Activated CD4-positive, alpha-beta memory T cell treated with anti-CD3 and anti-CD28 coated beads for 36 hours (primary cell): Measurements from ENCODE around the gene LITAFD. TPM values are rescaled to one million over a fixed set of nuclear protein-coding genes. Genes with fewer than 3 reads are reported as not detected.

Experiments
- CTCF ChIA-PET: fragments of 350-600 bp; sonication (Branson Sonifier 250); formaldehyde crosslinking; loops from one replicate; lab custom pipeline; 2021; ENCODE audit warnings: antibody characterized with exemption, inconsistent platforms; lab: Charles Lee
- POLR2A ChIA-PET: fragments of 350-600 bp; sonication (Branson Sonifier 250); formaldehyde crosslinking; loops from one replicate; lab custom pipeline; 2021; ENCODE audit warnings: antibody characterized with exemption; lab: Charles Lee
- DNase-seq: peaks from one replicate; pipeline ENCODE4 v3.0.0-alpha.2; 2020
- H3K27ac Mint-ChIP-seq: one replicate; pipeline ENCODE4 v1.8.0; 2021; ENCODE audit warnings: mixed read lengths
- H3K27me3 Mint-ChIP-seq: one replicate; pipeline ENCODE4 v1.8.0; 2021; ENCODE audit warnings: mixed read lengths
- H3K36me3 Mint-ChIP-seq: one replicate; pipeline ENCODE4 v1.8.0; 2021; ENCODE audit warnings: mixed read lengths
- H3K4me1 Mint-ChIP-seq: one replicate; pipeline ENCODE4 v1.8.0; 2021; ENCODE audit warnings: low read depth, mixed read lengths
- H3K4me3 Mint-ChIP-seq: one replicate; pipeline ENCODE4 v1.8.0; 2021; ENCODE audit warnings: mild to moderate bottlenecking, mixed read lengths
- H3K9me3 Mint-ChIP-seq: one replicate; pipeline ENCODE4 v1.8.0; 2021; ENCODE audit warnings: mixed read lengths
- intact Hi-C: fragments of 100-400 bp; cut with micrococcal nuclease; formaldehyde crosslinking; loops from one replicate; pipeline ENCODE4 v1.15.1; 2023
- total RNA-seq, 2 experiments: library from RNA; stranded (reverse); gene quantifications; one replicate each; pipeline ENCODE4 v1.2.3, GENCODE V29; 2021

The LITAFD gene
- total RNA-seq, 2 experiments from 2014 or later = not detected

DNA sequence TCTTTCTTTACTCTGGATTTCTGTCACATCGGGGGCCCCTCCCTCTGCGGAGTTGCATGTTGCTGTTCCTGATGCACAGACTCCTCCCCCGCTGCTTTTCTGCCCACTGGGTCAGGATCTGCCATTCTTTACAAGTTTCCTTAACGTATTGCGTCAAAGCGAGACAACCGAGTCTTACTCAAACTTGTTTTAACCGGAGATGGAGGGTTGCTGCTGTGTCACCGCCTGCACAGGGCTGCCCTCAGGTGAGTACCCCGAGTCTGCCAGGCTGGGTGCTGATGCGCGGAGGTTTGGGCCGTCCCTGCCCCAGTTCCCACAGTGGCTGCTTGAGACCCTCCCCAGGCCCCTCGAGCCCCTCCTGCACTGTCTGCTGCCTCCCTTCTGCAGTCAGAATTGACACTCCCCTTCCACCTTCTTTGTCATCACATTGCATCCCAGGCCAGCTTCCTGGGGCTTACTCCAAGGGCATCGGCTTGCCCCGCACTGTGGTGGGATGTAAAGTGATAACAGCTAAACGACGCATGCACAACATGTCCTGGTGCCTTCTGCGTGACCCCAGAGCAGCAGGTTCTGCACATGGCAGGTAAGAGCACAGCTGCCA, 32.6 kb upstream of the LITAFD start:
- H3K36me3 Mint-ChIP-seq = peaks cover 33% of the 10 kb centered on the region
- no peaks in the 10 kb centered on the region for H3K9me3 Mint-ChIP-seq
- peak overlapping the region; percentile 83 for H3K27ac Mint-ChIP-seq
- peaks cover 32% of the 10 kb centered on the region for H3K4me1 Mint-ChIP-seq
- H3K27me3 Mint-ChIP-seq = no peaks in the 10 kb centered on the region
- no peak for DNase-seq
- ChIA-PET POLR2A (no interaction called here), CTCF (no interaction called here)
- H3K4me3 Mint-ChIP-seq = no peak overlapping the region
- intact Hi-C loops = no loop called here

DNA sequence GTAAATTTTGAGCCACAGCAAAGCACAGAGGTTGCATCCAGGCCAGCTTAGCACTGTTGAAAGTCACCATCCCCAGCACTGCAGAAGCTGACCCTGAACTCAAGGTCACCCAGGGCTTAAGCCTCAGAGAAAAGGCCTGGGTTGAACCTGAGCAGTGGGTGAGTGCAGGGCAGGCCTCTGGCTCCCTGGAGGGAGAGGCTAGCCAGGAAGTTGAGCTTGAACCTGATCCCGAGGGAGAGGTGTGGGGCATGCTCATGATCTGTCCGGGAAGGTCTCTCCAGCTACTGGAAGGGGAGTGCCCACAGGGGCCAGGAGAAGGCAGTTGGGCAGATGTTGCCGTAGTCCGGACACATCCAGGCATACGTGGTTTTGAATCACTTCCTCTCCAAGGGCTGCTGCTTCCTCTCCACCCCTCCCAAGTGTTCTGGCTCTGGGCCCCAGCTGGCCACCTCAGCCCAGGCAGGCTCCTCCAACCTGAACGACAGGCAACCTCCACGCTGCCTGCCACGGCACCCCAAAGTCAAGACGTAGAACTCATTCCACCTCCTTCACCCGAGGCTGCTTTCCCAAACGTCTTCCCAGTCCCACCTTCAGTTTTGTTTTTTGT, 31.8 kb upstream of the LITAFD start:
- no peak overlapping the region for H3K4me3 Mint-ChIP-seq
- no peaks in the 10 kb centered on the region for H3K27me3 Mint-ChIP-seq
- H3K4me1 Mint-ChIP-seq = peaks cover 36% of the 10 kb centered on the region
- no peaks in the 10 kb centered on the region for H3K9me3 Mint-ChIP-seq
- H3K27ac Mint-ChIP-seq = peak overlapping the region; percentile 83
- H3K36me3 Mint-ChIP-seq = peaks cover 37% of the 10 kb centered on the region
- ChIA-PET POLR2A (interaction anchor here (0.6 kb wide), 1 partner anchor 53 kb away, joined by 3 read pairs; no protein-coding TSS in a partner anchor), CTCF (interaction anchor here (1.0 to 4.3 kb wide), 2 partner anchors 24 to 30 kb away, joined by 3 to 20 read pairs; no protein-coding TSS in a partner anchor)
- peak; percentile 31 for DNase-seq
- intact Hi-C loops = no loop called here

DNA sequence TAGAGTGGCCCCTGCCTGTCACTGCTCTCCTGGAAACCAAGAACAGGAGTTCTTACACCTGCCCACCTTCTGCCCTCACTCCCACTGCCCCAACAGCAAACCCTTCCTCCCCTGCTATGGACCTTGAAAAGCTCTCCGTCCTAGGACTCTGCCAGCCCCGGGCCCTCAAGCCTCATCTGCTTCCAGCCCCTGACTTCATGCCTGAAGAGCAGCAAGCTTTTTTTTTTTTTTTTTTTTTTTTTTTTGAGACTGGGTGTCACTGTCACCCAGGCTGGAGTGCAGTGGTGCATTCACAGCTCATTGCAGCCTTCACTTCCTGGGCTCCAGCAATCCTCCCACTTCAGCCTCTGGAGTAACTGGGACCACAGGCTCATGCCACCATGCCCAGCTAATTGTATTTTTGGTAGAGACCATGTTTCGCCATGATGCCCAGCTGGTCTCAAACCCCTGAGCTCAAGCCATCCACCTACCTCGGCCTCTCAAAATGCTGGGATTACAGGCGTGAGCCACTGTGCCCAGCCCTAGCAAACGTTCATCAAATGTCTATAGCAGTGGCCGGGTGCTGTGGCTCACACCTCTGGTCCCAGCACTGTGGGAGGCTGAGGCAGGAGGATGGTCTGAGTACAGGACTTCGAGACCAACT, 30.3 kb upstream of the LITAFD start:
- no peak for DNase-seq
- Mint-ChIP-seq H3K4me1 (peaks cover 45% of the 10 kb centered on the region), H3K27ac (peak overlapping the region; percentile 60), H3K4me3 (no peak overlapping the region), H3K27me3 (no peaks in the 10 kb centered on the region), H3K36me3 (peaks cover 47% of the 10 kb centered on the region), H3K9me3 (no peaks in the 10 kb centered on the region)
- CTCF ChIA-PET = interaction anchor here (0.8 to 4.3 kb wide), 2 partner anchors 29 to 157 kb away, joined by 3 to 20 read pairs; no protein-coding TSS in a partner anchor
- intact Hi-C loops = no loop called here
- POLR2A ChIA-PET = interaction anchor here (2.1 kb wide), 1 partner anchor 16 kb away, joined by 11 read pairs; the partner anchor contains the start of gene CARHSP1

DNA sequence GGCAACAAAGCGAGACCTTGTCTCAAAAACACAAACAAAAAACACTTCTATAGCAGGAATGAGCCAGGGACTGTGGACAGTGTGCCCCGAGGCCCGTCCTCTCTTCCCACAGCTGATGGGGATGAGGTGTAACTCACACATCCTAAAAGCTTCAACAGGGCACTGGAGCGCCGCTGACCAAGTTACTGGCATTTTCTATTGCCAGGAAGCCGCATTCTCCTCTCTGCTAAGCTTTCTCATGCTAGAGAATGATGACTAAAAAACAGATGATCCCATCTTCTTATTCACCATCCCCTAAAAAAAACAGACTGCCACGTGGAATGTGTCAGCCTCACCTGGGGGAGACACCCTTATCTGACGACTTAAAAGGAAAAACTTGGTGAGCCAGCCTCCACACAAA, 29.6 kb upstream of the LITAFD start:
- Mint-ChIP-seq H3K36me3 (peaks cover 46% of the 10 kb centered on the region), H3K9me3 (no peaks in the 10 kb centered on the region), H3K4me1 (peaks cover 47% of the 10 kb centered on the region), H3K27ac (peak overlapping the region; percentile 51), H3K4me3 (no peak overlapping the region), H3K27me3 (no peaks in the 10 kb centered on the region)
- intact Hi-C loops = no loop called here
- POLR2A ChIA-PET = interaction anchor here (2.1 kb wide), 1 partner anchor 16 kb away, joined by 11 read pairs; the partner anchor contains the start of gene CARHSP1
- DNase-seq = no peak
- CTCF ChIA-PET = interaction anchor here (4.3 kb wide), 1 partner anchor 28 kb away, joined by 20 read pairs; no protein-coding TSS in a partner anchor

DNA sequence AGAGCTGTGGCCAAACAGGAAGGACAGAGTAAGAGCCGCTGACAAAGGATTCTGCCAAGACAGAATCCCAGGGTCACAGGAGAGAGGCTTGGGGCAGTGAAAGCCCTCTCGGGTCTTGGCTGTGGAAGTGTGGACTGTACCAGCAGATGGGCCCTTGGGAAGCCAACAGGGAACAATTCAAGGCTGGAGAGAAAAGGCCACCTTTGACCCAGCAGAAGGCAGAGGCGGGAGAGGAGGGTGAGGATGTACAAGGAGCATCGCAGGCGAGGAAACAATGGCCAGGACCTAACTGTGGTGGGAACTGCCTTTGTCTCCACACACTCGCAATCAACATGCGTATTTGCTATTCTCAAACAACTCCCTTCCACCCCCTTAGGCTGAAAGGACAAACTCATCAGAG, 29.0 kb upstream of the LITAFD start:
- peaks cover 50% of the 10 kb centered on the region for H3K36me3 Mint-ChIP-seq
- peak overlapping the region; percentile 56 for H3K27ac Mint-ChIP-seq
- peaks cover 50% of the 10 kb centered on the region for H3K4me1 Mint-ChIP-seq
- ChIA-PET CTCF (interaction anchor here (0.7 to 4.3 kb wide), 2 partner anchors 10 to 27 kb away, joined by 3 to 20 read pairs; no protein-coding TSS in a partner anchor), POLR2A (interaction anchor here (2.1 kb wide), 1 partner anchor 15 kb away, joined by 11 read pairs; the partner anchor contains the start of gene CARHSP1)
- H3K27me3 Mint-ChIP-seq = no peaks in the 10 kb centered on the region
- no peak overlapping the region for H3K4me3 Mint-ChIP-seq
- DNase-seq = no peak
- H3K9me3 Mint-ChIP-seq = no peaks in the 10 kb centered on the region
- intact Hi-C loops = no loop called here

DNA sequence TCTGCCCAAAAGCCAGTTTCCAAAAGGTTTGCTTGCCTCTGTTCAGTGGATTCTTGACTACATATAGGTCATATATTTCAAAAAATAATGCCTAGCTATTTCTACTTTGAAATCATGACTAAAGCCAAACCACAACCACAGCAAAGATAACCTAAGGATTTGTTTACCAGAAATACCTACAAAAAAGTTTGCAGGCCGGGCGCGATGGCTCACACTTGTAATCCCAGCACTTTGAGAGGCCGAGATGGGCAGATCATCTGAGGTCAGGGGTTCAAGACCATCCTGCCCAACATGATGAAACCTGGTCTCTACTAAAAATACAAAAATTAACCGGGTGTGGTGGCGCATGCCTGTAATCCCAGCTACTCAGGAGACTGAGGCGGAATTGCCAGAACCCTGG, 28.5 kb upstream of the LITAFD start:
- Mint-ChIP-seq H3K27me3 (no peaks in the 10 kb centered on the region), H3K9me3 (no peaks in the 10 kb centered on the region), H3K4me3 (no peak overlapping the region), H3K36me3 (peaks cover 52% of the 10 kb centered on the region), H3K27ac (peak overlapping the region; percentile 56), H3K4me1 (peaks cover 50% of the 10 kb centered on the region)
- intact Hi-C loops = no loop called here
- CTCF ChIA-PET = interaction anchor here (0.7 to 4.3 kb wide), 2 partner anchors 10 to 27 kb away, joined by 3 to 20 read pairs; no protein-coding TSS in a partner anchor
- DNase-seq = no peak
- POLR2A ChIA-PET = interaction anchor here (2.1 kb wide), 1 partner anchor 14 kb away, joined by 11 read pairs; the partner anchor contains the start of gene CARHSP1

DNA sequence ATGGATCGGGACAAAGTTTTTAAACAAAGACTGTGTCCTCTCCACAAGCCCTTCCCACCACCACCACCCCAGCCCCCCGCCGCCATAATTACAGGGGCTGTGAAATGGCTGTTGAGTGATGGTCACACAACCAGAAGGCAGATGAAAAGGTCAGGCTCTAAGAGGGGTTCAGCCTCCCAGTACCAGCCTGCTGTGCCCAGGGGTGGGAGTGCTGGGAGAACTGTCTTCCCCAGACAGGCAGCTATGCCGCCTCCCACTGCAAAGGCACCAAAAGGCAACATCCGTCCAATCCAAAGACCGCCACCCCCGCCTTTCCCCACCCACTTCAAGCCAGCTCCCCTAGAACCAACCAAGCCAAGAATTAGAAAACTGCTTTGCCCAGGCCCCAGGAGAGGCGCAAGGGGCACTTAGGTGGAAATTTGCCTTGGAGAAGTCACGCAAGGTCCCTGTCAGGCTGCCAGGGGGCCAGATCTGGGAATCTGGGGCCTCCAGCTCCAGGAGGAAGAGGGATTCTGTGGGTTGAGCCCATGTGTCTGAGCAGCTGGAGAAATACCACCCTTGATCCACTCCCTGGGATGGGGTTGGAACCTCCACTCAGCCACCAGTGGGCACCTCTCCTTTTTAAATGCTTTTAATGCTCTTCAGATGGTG, 27.7 kb upstream of the LITAFD start:
- Mint-ChIP-seq H3K27me3 (no peaks in the 10 kb centered on the region), H3K9me3 (no peaks in the 10 kb centered on the region), H3K4me1 (peaks cover 48% of the 10 kb centered on the region), H3K27ac (no peak overlapping the region), H3K36me3 (peaks cover 55% of the 10 kb centered on the region), H3K4me3 (no peak overlapping the region)
- no peak for DNase-seq
- POLR2A ChIA-PET = no interaction called here
- intact Hi-C loops = no loop called here
- CTCF ChIA-PET = interaction anchor here (1.0 to 4.3 kb wide), 2 partner anchors 26 to 78 kb away, joined by 3 to 20 read pairs; no protein-coding TSS in a partner anchor

DNA sequence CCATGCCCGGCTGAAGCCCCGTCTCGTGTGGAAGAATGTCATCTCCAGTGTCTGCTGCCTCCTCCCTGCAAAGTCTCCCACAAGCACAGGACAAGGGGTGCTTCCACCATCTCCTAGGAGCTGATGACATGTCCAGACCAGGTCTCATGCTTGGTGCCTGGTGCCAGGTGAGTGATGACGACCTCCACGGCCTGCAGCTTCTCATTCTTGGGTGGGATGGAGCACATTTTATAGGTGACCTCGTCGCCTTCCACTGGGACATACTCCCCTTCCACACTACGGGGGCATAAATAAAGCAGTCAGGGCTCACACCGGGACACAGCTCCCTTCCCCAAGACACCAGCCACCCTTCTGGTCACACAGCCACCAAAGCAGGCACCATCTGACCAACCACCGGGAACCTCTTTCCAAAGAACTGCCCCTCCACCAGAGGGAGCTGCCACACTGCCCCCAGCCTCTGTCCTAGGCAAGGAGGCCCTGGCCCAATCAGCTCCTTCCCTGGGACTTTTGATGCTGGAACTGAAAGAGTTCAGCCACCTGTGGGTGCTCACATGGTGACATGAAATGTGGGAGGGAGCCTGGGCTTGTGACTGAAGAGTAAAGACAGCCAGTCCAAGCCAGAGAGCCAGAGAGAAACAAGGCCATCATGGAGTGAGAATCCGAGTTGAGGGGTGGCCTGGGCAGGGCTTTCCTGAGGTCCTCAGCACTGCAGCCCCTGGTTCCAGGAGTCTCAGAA, 26.9 kb upstream of the LITAFD start:
- ChIA-PET POLR2A (interaction anchor here (1.9 kb wide), 1 partner anchor 14 kb away, joined by 6 read pairs; the partner anchor contains the start of gene CARHSP1), CTCF (interaction anchor here (1.0 to 1.5 kb wide), 4 partner anchors 25 to 154 kb away, joined by 3 to 9 read pairs (median 3); no protein-coding TSS in a partner anchor)
- peak; percentile 34 for DNase-seq
- Mint-ChIP-seq H3K27me3 (no peaks in the 10 kb centered on the region), H3K4me1 (peaks cover 41% of the 10 kb centered on the region), H3K27ac (peak overlapping the region; percentile 6), H3K9me3 (no peaks in the 10 kb centered on the region), H3K4me3 (no peak overlapping the region), H3K36me3 (peaks cover 51% of the 10 kb centered on the region)
- intact Hi-C loops = no loop called here

DNA sequence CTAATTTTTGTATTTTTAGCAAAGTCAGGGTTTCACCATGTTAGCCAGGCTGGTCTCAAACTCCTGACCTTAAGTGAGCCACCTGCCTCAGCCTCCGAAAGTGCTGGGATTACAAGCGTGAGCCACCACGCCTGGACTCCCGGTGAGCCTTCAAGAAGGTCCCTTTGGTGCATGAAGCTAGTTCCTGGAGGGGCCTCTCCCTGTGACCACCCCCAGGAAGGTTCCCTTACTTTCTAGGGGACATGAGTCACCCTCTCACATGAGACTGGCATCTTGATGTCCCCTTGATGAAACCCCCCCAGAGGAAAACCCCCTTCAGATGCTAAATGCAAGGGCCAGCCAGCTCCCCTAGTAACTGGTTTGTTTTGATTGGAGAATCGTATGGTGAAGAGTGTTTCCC, 26.2 kb upstream of the LITAFD start:
- POLR2A ChIA-PET = interaction anchor here (1.9 kb wide), 1 partner anchor 13 kb away, joined by 6 read pairs; the partner anchor contains the start of gene CARHSP1
- CTCF ChIA-PET = interaction anchor here (1.2 to 1.5 kb wide), 3 partner anchors 24 to 153 kb away, joined by 3 to 9 read pairs (median 3); no protein-coding TSS in a partner anchor
- DNase-seq = no peak
- Mint-ChIP-seq H3K27ac (peak overlapping the region; percentile 28), H3K4me1 (peaks cover 34% of the 10 kb centered on the region), H3K4me3 (no peak overlapping the region), H3K27me3 (no peaks in the 10 kb centered on the region), H3K36me3 (peaks cover 44% of the 10 kb centered on the region), H3K9me3 (no peaks in the 10 kb centered on the region)
- intact Hi-C loops = no loop called here

DNA sequence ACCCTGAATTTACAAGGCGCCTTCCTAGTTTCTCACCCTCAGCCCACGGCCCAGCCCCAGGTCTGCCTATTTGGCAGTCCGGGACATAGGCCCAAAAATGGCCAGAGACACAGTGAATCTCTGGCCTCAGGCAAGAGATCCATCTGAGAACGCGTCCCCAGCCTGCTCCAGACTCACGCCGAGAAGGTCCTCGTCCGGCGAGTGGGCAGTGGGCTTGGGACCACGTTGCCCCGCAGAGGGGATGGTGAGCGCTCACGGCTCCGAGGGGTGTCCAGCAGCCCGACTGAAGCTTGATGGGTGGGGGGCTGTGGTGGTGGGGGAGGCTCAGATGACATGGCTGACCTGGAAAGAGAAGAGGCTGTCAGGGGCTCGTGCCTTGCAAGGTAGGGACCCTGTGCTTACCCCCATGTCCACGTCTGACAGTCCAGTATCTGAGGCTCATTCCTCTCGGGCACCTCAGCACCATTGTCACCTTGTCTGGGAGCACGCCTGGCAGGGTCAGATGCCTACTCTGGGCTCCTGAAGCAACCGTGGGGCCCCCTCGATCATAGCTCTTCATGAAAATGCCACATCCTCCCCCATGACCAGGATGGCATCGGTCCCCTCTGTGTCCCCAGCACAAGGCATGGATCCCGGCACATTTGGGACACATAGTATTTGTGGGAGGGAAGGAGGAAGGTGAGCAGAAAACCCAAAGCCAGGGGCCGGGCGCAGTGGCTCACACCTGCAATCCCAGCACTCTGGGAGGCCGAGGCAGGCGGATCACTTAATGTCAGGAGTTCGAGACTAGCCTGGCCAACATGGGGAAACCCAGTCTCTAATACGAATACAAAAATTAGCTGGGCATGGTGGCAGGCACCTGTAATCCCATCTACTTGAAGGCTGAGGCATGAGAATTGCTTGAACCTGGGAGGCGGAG, 22.9 kb upstream of the LITAFD start:
- ChIA-PET CTCF (no interaction called here), POLR2A (interaction anchor here (2.6 kb wide), 1 partner anchor 9 kb away, joined by 9 read pairs; the partner anchor contains the start of gene CARHSP1)
- H3K36me3 Mint-ChIP-seq = peaks cover 32% of the 10 kb centered on the region
- H3K27ac Mint-ChIP-seq = no peak overlapping the region
- intact Hi-C loops = no loop called here
- H3K4me1 Mint-ChIP-seq = peaks cover 25% of the 10 kb centered on the region
- H3K27me3 Mint-ChIP-seq = no peaks in the 10 kb centered on the region
- H3K4me3 Mint-ChIP-seq = no peak overlapping the region
- DNase-seq = no peak
- H3K9me3 Mint-ChIP-seq = no peaks in the 10 kb centered on the region
